Stimulated activated CD8-positive, alpha-beta memory T cell treated with anti-CD3 and anti-CD28 coated beads, Interleukin-15, amount 100 ng/mL, for 1 hour (primary cell): ENCODE results near the gene C1orf53.

Experiments used
- DNase-seq: peaks from one replicate; pipeline ENCODE4 v3.0.0-alpha.2; 2020; ENCODE audit warnings: low read depth

The C1orf53 gene

GRCh38 chr1:197907846-197908616, 5.6 kb downstream of the C1orf53 start:
- no peak for DNase-seq

- DNase-seq = no peak
Measured at GRCh38 chr1:197908716-197909220, 6.3 kb downstream of the C1orf53 start.

GRCh38 chr1:197909384-197909783, 7.0 kb downstream of the C1orf53 start:
- no peak for DNase-seq

- DNase-seq = no peak
Measured at GRCh38 chr1:197910120-197910991, 7.9 kb downstream of the C1orf53 start.

- no peak for DNase-seq
Measured at GRCh38 chr1:197911111-197911856, 8.9 kb downstream of the C1orf53 start.

GRCh38 chr1:197911857-197912696, 9.6 kb downstream of the C1orf53 start:
- no peak for DNase-seq

GRCh38 chr1:197912739-197913494, 10.5 kb downstream of the C1orf53 start:
- DNase-seq = no peak

- DNase-seq = no peak
Measured at GRCh38 chr1:197913495-197914276, 11.3 kb downstream of the C1orf53 start.

GRCh38 chr1:197914510-197914909, 12.1 kb downstream of the C1orf53 start:
- DNase-seq = no peak

- no peak for DNase-seq
Measured at GRCh38 chr1:197915260-197915861, 12.9 kb downstream of the C1orf53 start.

GRCh38 chr1:197915862-197916499, 13.6 kb downstream of the C1orf53 start:
- no peak for DNase-seq

- no peak for DNase-seq
Measured at GRCh38 chr1:197916500-197916983, 14.1 kb downstream of the C1orf53 start.

GRCh38 chr1:197917805-197918651, 15.6 kb downstream of the C1orf53 start:
- no peak for DNase-seq

- DNase-seq = no peak
Measured at GRCh38 chr1:197918807-197919345, 16.4 kb downstream of the C1orf53 start.

- DNase-seq = no peak
Measured at GRCh38 chr1:197919346-197920066, 17.1 kb downstream of the C1orf53 start.

- DNase-seq = no peak
Measured at GRCh38 chr1:197920067-197920396, 17.6 kb downstream of the C1orf53 start.
